HG03095 (cell line): ENCODE data around the gene NDUFA11.

Experiments used
- ATAC-seq: cut with Tn5 transposase; IDR thresholded peaks from one replicate; pipeline ENCODE4 v1.9.1; 2021; ENCODE audit warnings: moderate library complexity; ENCODE audit not compliant: unreplicated experiment

NDUFA11 gene

DNA sequence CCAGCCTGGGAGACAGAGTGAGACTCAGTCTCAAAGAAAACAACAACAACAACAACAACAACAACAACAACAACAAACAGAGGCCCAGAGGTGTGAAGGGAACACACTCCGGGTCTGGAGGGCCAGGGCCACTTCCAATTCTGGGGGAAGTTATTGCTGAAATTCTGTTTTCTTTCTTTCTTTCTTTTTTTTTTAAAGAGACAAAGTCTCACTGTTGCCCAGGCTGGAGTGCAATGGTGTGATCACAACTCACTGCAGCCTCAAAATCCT lies 7.0 kb upstream of the NDUFA11 start:
- ATAC-seq: no peak

- no peak for ATAC-seq
Observed at GRCh38 chr19:5908773-5909442, 5.3 kb upstream of the NDUFA11 start.

- no peak for ATAC-seq
Observed at GRCh38 chr19:5907241-5907640, 3.7 kb upstream of the NDUFA11 start.

- ATAC-seq: no peak
Observed at GRCh38 chr19:5905114-5905778, 1.7 kb upstream of the NDUFA11 start.

DNA sequence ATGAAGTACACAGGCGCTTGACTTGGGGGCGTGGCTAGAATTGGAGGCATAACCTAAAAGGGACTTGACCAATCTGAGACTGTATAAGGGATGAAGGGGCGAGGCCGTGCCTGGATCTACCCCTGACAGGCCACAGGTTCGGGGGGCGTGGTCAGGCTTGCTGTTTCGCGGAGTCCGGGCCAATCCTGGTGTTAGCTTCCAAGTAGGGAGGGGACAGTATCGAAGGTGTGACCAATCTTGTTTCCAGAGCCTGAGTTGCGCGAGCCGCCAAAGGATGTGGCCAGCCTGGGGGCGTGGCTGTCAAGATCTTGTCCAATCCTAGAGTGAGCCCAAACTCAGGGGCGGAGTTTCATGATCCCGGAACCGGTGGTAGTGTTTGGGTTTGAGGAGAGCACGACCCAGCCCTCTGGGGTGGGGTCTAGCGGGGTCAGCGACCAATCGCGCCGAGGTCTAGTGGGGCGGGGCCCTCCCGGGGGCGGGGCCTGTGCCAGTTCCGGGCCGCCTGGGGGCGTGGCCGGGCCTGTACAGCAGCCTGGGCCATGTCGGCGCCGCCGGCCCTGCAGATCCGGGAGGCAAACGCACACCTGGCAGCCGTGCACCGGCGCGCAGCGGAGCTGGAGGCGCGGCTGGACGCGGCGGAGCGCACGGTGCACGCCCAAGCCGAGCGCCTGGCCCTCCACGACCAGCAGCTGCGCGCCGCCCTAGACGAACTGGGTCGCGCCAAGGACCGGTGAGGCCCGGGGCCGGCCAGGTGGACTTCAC lies 943 bp upstream of the NDUFA11 start, which contains the start of gene VMAC:
VMAC (plus strand) TSS at position 521 of the 762 bp plus-strand sequence; CDS start at position 540, 19 bp downstream.
- ATAC-seq: peak; percentile 77

- ATAC-seq: no peak
Observed at GRCh38 chr19:5903056-5903623, 450 bp downstream of the NDUFA11 start.

- no peak for ATAC-seq
Observed at GRCh38 chr19:5900976-5901375, 2.6 kb downstream of the NDUFA11 start.

DNA sequence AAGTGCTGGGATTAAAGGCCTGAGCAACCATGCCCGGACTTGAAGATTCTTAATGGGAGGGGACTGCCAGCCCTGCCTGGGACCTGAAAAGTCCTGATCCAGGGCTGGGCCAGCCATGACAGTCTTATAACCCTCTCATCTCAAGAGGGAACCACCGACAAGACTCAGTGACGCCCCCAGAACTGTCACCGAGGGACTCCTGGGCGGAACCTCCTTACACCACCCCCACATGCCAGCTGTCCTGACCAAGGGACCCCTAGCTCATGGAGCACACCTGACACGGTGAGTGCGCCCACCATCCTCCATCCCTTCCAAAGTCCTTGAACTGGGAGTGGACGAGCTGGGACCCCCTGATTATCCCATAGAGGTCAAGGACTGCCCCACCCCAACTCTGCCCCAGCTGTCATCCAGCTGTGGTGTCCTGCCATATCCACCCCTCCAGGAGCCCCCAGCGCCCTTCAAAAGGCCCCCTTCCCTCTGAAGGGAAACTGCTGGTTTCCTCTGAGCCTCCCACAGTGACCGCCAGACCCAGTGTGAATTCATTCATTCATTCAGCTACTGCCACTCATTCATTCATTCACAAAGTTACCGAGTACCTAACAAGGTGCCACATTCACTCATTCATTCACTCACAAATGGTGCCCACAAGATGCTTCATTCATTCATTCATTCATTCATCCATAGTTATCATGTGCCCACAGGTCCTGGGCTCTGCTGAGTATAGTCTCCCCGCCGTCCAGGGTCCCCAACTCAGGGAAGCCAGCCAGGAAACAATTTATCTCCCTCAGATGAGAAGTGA lies 3.7 kb downstream of the NDUFA11 start:
- ATAC-seq: no peak

DNA sequence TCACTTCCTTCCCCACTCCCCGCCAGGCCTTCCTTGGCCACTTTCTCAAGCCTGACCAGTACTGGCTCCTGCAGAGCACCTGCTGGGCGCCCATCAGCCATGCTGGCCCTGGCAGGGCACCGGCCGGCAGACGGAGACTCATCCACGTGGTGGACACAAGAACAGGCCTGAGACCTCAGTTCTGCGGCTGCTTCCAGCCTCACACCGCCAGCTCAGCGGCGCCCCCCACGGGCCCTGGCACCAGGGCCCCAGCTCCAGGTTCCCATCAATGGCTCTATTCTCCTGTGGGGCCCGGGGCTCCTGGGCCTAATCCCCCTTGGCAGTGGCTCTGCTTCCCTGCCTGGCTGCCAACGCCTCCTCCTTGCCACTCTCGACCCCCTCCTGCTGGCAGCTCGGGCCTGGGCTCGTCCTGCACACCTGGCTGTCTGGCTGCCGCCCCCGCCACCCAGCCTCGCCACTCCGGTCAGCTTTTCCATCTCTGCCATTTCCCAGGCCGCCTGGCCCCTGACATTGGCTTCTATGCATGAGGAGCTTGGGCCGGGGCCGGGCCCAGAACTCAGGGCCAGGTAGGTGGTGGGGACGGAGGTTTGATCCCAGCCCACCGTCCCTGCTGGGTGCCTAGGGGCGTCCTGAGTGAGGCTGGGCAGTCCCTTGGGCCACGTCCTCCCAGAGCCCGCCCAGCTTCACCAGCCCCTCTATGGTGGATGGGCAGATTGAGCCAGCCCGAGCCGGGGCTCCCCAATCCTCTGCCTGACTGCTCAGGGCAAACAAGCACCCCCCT lies 6.2 kb downstream of the NDUFA11 start:
- no peak for ATAC-seq

- no peak for ATAC-seq
Observed at GRCh38 chr19:5896365-5897076, 7.1 kb downstream of the NDUFA11 start.

GRCh38 chr19:5895890-5896289 lies 7.7 kb downstream of the NDUFA11 start:
- ATAC-seq: no peak

DNA sequence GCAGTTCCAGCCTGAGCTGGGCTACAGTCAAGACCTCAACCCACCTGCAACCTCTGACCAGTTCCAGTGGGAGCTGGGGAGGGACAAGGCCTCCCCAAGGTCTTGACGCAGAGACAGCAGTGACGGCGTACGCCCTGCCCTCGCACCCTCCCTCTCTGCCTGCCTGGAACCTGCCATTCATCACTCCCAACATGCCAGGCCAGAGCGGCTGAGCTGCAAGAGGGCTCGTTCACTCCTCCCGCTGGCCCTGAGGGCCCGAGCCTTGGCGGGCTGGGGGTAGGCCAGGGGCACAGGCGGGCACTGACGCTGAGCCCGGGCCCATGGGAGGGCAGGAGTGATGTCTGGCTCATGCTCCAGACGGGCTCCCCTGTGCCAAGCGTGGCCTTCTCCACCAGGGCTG lies 8.2 kb downstream of the NDUFA11 start:
- no peak for ATAC-seq

GRCh38 chr19:5894704-5895349 lies 8.8 kb downstream of the NDUFA11 start:
- no peak for ATAC-seq

GRCh38 chr19:5893907-5894703 lies 9.5 kb downstream of the NDUFA11 start:
- no peak for ATAC-seq

DNA sequence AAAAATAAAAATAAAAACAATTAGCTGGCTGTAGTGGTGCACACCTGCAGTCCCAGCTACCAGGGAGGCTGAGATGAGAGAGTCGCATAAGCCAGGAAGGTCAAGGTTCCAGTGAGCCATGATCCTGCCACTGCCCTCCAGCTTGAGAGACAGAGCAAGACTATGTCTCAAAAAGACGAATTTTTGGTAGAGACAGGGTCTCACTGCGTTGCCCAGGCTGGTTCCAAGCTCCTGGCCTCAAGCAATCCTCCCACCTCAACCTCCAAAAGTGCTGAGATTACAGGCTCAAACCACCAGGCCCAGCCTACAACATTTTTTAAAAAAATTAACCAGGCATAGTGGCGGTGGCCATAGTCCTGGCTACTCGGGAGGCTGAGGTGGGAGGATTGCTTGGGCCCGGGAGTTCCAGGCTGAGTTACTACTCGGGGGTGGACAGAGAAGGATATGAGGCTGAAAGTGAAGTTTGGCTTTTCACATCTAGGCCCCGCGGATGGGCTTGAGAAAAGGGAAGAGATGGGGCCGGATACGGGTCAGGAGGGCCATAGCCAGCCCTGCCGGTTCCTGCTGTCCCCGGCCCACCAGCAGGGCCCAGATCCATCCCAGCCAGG lies 10.2 kb downstream of the NDUFA11 start:
- ATAC-seq: no peak

DNA sequence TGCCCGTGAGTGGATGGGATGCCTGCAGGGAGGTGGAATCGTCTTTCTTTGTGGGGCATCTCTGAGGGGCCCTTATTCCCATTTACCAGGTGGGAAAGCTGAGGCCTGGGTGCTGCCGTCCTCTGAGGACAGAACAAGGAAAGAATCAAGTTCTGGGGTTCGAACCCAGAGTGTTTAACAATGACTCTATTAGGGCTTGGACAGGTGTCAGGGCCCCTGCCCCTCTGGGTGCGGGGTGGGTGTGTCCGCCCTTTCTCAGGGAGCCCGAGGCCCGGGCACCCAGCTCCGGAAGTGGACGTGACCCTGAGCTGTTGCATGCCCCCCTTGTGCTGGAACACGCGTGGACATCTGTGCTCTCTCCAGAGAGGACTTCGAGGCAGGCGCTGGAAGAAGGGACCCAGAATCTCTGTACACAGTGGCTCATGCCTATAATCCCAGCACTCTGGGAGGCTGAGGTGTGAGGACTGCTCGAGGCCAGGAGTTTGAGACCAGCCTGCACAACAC lies 10.8 kb downstream of the NDUFA11 start:
- no peak for ATAC-seq

- no peak for ATAC-seq
Observed at GRCh38 chr19:5891938-5892771, 11.4 kb downstream of the NDUFA11 start.
